Measurements from ENCODE around the gene B4GALNT3.

DNA sequence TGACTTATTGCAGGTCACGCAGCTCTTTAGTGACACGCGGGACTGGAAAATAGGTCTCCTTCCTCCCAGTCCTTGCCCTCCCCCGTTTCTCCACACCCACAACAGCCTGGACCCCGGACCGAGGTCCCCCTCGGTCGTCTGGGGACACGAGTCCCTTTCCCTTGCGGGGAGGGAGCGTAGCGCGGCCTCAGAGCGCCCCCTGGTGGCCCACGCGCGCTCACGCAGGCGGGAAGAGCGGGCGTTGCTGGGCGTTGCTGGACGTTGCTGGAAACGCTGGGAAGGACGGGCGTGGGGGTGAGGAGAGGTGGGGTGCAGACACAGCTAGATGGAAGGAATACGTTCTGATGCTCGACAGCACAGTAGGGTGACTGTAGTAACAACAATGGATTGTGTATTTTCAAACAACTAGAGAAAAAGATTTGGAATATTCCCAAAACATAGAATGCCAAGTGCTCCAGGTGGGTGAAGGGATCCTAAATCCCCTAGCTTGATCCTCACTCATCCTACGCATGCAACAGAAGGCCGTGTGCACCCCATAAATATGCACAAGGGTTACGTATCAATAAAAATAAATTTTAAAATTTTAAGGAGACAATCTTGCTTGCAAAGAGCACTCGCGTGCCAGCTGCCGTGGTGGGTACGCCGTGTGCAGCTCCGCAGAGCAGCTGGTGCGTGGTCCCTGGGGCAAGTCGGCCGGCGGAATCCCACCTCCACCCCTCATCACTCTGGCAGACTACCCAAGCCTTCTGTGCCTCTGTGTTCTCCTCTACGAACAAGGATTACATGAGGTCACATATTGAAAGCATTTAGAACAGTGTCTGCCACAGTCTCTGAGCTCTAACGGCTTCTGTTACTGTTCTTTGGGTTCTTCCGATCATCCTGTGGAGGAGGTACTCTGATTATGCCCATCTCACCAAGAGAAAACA is 87.4 kb downstream of the B4GALNT3 start:
- TF ChIP-seq, protein P1, sequence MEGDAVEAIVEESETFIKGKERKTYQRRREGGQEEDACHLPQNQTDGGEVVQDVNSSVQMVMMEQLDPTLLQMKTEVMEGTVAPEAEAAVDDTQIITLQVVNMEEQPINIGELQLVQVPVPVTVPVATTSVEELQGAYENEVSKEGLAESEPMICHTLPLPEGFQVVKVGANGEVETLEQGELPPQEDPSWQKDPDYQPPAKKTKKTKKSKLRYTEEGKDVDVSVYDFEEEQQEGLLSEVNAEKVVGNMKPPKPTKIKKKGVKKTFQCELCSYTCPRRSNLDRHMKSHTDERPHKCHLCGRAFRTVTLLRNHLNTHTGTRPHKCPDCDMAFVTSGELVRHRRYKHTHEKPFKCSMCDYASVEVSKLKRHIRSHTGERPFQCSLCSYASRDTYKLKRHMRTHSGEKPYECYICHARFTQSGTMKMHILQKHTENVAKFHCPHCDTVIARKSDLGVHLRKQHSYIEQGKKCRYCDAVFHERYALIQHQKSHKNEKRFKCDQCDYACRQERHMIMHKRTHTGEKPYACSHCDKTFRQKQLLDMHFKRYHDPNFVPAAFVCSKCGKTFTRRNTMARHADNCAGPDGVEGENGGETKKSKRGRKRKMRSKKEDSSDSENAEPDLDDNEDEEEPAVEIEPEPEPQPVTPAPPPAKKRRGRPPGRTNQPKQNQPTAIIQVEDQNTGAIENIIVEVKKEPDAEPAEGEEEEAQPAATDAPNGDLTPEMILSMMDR (conservative IDR thresholded peaks at IDR 0.05 in 1 of 2, IDR thresholded peaks at IDR 0.05 in 1 of 2; ENCODE audit: low read depth in 1 of 2, low read length in 2 of 2): peak; percentile 87 to 95
- TF ChIP-seq EZH2 (IDR thresholded peaks at IDR 0.05; ENCODE audit: low read length, missing control alignments): no peak

Data from fibroblast of lung (primary cell).